Progenitor cell of endocrine pancreas (in vitro differentiated cells): Measurements from ENCODE around the gene GAS2L2. TPM values are rescaled to one million over a fixed set of nuclear protein-coding genes. Genes with fewer than 3 reads are reported as not detected.
A peak's percentile ranks its signal among the peaks of the same experiment; 100 is the strongest.

Experiments used
- DNase-seq: peaks from one replicate; pipeline ENCODE4 v3.0.0; 2021; ENCODE audit warnings: low spot score; ENCODE audit not compliant: unreplicated experiment
- H3K27ac Mint-ChIP-seq: 2 replicates; pipeline ENCODE4 v1.8.0; 2021; ENCODE audit warnings: mild to moderate bottlenecking, moderate library complexity, mixed read lengths
- H3K27me3 Mint-ChIP-seq: 2 replicates; pipeline ENCODE4 v1.8.0; 2021; ENCODE audit warnings: mixed read lengths
- H3K36me3 Mint-ChIP-seq: 2 replicates; pipeline ENCODE4 v1.8.0; 2022; ENCODE audit warnings: mixed read lengths; ENCODE audit not compliant: insufficient read depth
- H3K4me1 Mint-ChIP-seq: 2 replicates; pipeline ENCODE4 v1.8.0; 2021; ENCODE audit warnings: low read depth, mixed read lengths
- H3K4me3 Mint-ChIP-seq: 2 replicates; pipeline ENCODE4 v1.8.0; 2021; ENCODE audit warnings: low read depth, mild to moderate bottlenecking, moderate library complexity, mixed read lengths
- H3K9me3 Mint-ChIP-seq: 2 replicates; pipeline ENCODE4 v1.8.0; 2021; ENCODE audit warnings: low read depth, mixed read lengths
- total RNA-seq: library from RNA; stranded (reverse); gene quantifications from 2 replicates; pipeline ENCODE4 v1.2.1, GENCODE V29; 2021
- TF ChIP-seq, protein P1 (sequence below): fragments of 200-600 bp; sonication (generic); IDR thresholded peaks from one replicate; pipeline ENCODE4 v1.5.0; 2021; ENCODE audit warnings: antibody characterized with exemption, mild to moderate bottlenecking; ENCODE audit not compliant: unreplicated experiment

The GAS2L2 gene
- total RNA-seq, 1 donor from 2014 or later, result 0.10 TPM

DNA sequence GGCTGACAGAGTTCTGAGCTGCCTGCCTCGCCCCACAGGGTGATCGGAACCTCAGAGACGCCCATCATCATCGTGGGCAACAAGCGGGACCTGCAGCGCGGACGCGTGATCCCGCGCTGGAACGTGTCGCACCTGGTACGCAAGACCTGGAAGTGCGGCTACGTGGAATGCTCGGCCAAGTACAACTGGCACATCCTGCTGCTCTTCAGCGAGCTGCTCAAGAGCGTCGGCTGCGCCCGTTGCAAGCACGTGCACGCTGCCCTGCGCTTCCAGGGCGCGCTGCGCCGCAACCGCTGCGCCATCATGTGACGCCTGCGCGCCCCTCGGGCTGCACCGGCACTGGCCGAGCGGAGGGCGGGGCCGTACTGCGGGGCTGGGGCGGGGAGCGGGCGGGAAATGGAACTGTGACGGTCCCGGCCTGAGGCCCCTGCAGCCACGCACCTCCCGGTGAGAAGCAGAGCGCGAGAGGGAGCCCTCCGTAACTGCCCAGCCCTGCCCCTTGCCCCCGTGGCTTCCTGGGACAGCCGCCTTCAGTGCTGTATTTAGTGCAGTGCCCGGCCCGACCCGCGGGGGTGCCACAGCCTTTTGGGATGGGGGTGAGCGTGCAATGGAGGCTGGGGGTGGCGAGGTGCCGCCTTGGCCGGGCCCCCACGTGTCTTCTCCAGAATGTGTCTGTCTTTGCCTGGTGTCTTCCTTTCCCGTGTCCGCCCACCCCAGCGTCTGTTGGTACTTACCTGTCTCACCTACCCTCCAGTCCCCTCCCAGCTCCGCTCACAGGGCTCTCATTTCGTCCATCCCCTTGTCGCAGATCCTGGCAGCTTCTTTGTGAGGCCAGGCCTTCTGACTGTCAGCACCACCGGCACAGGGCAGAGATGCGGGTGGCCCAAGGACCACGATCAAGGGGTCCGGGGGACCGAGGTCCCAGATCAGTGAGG lies 11.8 kb downstream of the GAS2L2 start:
- DNase-seq, result no peak
- Mint-ChIP-seq H3K4me3 (no peak overlapping the region), H3K9me3 (no peaks in the 10 kb centered on the region), H3K27ac (no peak overlapping the region), H3K4me1 (peaks cover 1% of the 10 kb centered on the region), H3K27me3 (peaks cover 37% of the 10 kb centered on the region), H3K36me3 (peaks cover 1% of the 10 kb centered on the region)
- TF ChIP-seq, protein P1, sequence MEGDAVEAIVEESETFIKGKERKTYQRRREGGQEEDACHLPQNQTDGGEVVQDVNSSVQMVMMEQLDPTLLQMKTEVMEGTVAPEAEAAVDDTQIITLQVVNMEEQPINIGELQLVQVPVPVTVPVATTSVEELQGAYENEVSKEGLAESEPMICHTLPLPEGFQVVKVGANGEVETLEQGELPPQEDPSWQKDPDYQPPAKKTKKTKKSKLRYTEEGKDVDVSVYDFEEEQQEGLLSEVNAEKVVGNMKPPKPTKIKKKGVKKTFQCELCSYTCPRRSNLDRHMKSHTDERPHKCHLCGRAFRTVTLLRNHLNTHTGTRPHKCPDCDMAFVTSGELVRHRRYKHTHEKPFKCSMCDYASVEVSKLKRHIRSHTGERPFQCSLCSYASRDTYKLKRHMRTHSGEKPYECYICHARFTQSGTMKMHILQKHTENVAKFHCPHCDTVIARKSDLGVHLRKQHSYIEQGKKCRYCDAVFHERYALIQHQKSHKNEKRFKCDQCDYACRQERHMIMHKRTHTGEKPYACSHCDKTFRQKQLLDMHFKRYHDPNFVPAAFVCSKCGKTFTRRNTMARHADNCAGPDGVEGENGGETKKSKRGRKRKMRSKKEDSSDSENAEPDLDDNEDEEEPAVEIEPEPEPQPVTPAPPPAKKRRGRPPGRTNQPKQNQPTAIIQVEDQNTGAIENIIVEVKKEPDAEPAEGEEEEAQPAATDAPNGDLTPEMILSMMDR, result peak; percentile 18

DNA sequence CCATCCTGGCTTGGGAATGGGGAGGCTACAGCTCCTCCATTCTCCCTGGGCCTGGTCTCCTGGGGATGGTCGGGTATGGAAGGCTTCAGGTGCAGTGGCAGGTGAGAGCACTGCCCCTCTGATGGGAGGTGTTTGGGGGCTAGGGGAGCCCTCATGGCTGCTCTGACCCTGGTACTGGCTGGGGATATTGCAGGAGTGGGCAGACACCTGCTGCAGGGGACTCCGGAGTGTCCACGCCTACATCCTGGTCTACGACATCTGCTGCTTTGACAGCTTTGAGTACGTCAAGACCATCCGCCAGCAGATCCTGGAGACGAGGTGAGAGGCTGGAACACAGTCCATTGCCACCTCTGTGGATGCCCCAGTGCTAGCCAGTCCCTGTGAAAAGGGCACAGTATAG lies 12.8 kb downstream of the GAS2L2 start:
- no peak for DNase-seq
- Mint-ChIP-seq H3K9me3 (no peaks in the 10 kb centered on the region), H3K4me1 (peaks cover 1% of the 10 kb centered on the region), H3K36me3 (peaks cover 1% of the 10 kb centered on the region), H3K27ac (no peak overlapping the region), H3K27me3 (peaks cover 37% of the 10 kb centered on the region), H3K4me3 (no peak overlapping the region)
- TF ChIP-seq, protein P1, result no peak

DNA sequence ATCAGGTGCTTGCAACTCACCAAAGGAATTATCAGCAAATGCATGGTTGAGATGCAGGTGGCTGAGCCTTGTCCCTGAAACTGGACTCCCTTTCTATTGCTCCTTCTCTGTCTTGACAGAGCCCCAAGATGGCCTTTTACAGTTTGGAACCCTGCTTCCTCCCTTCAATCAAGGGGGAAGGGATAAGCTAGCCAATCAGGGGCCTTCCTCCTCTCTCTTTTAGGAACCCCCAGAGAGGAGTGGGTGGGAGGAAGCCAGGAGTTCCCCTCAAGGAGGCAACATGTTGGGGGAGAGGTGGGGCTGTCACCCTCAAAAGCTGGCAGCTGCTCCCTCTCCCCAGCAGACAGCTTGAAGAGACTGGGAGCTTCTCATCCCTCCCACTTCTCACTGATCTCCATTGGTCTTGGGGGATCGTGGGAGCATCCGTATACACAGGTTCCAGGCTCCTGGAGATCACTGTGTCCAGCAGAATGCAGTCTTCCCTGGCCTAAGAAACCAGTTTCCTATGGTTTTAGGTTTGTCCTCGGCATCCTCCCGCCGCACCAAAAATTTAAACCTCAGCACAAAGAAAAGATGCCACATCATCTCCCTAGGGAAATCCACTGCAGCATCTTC lies 14.4 kb downstream of the GAS2L2 start:
- TF ChIP-seq, protein P1, result no peak
- Mint-ChIP-seq H3K27ac (no peak overlapping the region), H3K27me3 (peaks cover 35% of the 10 kb centered on the region), H3K4me3 (no peak overlapping the region), H3K36me3 (peaks cover 1% of the 10 kb centered on the region), H3K4me1 (peaks cover 1% of the 10 kb centered on the region), H3K9me3 (no peaks in the 10 kb centered on the region)
- no peak for DNase-seq

- H3K9me3 Mint-ChIP-seq, result no peaks in the 10 kb centered on the region
- peaks cover 17% of the 10 kb centered on the region for H3K27me3 Mint-ChIP-seq
- no peak overlapping the region for H3K27ac Mint-ChIP-seq
- H3K4me3 Mint-ChIP-seq, result no peak overlapping the region
- H3K4me1 Mint-ChIP-seq, result no peaks in the 10 kb centered on the region
- TF ChIP-seq, protein P1, result no peak
- no peak for DNase-seq
- H3K36me3 Mint-ChIP-seq, result peaks cover 1% of the 10 kb centered on the region
Measured at GRCh38 chr17:35736236-35736635, 16.8 kb downstream of the GAS2L2 start.

- Mint-ChIP-seq H3K27me3 (peaks cover 14% of the 10 kb centered on the region), H3K27ac (no peak overlapping the region), H3K4me1 (peaks cover 4% of the 10 kb centered on the region), H3K9me3 (no peaks in the 10 kb centered on the region), H3K36me3 (peaks cover 1% of the 10 kb centered on the region), H3K4me3 (no peak overlapping the region)
- TF ChIP-seq, protein P1, result no peak
- DNase-seq, result no peak
Measured at GRCh38 chr17:35735036-35735805, 17.8 kb downstream of the GAS2L2 start.
